Ovary (tissue), 3 donors: ENCODE results near the gene OPA1.

Source experiments
- POLR2A ChIP-seq: fragments of 450-650 bp; IDR thresholded peaks from one replicate; pipeline ENCODE4 v1.6.1; 2017; ENCODE audit warnings: antibody characterized with exemption, mild to moderate bottlenecking, moderate library complexity
- TF ChIP-seq, protein P1 (sequence below), 3 donors: fragments of 450-650 bp in 2 of 3; fragments of 200-600 bp in 1 of 3; IDR thresholded peaks; one replicate each; pipeline versions ENCODE4 v1.5.1 to v1.8.0; 2016 to 2022; ENCODE audit warnings: antibody characterized with exemption in 3 of 3, mild to moderate bottlenecking in 1 of 3
- donor health status: DM: no; HTN: no; CAD: no.

DNA sequence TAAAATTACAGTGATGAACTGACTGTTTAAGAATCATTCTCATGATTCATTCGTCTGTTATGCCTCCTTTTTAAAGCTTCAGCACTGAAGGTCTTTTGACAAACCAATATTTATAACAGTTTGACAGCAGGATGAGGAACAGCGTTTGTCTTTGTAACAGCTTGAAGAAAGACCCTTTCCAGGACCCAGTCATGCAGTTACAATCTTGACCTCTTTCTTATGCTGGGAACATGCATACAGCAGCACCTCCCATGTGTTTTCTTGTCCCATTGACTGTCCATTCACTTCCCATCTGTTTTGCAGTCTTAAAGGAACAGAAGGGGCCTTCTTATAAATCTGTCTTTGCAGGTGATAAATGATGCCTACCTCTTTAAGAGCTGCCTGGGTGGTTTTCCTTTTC is 87.2 kb downstream of the OPA1 start:
- TF ChIP-seq, protein P1, sequence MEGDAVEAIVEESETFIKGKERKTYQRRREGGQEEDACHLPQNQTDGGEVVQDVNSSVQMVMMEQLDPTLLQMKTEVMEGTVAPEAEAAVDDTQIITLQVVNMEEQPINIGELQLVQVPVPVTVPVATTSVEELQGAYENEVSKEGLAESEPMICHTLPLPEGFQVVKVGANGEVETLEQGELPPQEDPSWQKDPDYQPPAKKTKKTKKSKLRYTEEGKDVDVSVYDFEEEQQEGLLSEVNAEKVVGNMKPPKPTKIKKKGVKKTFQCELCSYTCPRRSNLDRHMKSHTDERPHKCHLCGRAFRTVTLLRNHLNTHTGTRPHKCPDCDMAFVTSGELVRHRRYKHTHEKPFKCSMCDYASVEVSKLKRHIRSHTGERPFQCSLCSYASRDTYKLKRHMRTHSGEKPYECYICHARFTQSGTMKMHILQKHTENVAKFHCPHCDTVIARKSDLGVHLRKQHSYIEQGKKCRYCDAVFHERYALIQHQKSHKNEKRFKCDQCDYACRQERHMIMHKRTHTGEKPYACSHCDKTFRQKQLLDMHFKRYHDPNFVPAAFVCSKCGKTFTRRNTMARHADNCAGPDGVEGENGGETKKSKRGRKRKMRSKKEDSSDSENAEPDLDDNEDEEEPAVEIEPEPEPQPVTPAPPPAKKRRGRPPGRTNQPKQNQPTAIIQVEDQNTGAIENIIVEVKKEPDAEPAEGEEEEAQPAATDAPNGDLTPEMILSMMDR (IDR thresholded peaks at IDR 0.05) = no peak
- TF ChIP-seq POLR2A = no peak
